Stimulated activated CD8-positive, alpha-beta memory T cell treated with anti-CD3 and anti-CD28 coated beads, Interleukin-7, amount 100 ng/mL, for 1 hour (primary cell): ENCODE results near the gene ZNF800.

ENCODE experiments used
- DNase-seq, 2 donors: peaks; one replicate each; pipeline ENCODE4 v3.0.0-alpha.2; 2020; ENCODE audit warnings: low read depth in 2 of 2

Gene ZNF800

DNA sequence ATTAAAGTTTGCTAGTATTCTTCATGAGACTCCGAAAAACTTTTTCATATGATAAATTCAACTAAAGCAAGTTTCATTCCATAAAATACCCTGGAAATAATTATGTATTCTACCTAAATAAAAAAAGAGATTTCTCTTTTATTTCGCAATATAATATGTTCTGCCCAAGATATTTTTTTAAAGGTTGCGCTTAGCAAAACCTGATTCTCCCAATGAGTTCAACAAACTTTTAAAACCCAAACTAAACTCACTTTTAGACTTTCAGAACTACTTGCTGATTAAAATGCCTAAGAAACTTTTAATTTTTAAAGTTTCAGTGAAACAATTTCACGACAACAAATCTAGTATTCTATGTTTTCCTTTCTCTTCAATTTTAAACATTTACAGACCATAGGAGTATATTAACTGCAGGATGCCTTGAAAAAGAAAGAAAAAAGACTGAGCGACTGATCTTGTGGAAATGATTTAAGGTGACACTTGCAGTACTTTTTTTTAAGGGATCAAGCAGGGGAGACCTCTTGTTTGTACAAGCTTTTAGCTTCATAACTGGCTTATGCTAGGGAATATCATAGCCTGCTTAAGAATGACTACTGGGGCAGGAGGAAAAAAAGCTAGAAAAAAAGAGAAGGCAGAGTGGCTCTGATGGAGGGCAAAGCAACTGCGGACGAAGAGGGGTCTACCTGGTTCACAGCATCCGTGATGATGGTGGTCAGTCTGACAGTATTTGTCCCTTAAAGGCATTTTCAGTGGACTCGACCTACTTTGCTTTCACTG is 1.5 kb downstream of the ZNF800 start:
- no peak for DNase-seq

DNA sequence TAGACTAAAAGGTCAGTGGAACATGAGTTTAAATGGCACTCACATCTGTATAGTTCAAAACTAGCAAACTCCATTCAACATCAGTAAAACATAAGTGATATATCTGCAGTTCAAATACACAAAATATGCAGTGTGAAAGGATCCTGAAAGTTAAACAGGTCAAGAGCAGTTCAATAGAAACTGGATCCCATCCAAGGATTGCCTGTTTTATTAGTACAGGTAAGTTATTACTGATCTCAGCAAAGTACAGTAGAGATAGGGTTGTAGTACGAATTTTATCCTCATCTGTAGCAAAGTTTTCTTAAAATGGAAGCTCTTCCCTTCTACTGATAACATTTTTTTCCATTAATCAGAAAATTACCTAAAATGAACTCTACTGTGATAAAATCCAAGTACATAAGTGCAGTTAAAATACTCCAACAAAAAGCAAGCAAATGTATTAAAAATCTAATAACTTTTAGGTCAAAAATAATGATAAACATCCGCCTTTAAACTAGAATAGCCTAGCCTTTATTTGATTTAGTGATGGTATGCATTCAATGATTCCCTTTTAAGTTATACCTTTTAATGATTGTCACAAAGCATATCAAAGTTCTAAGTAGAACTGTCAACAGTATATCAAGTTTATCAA is 2.2 kb downstream of the ZNF800 start:
- DNase-seq: no peak

DNA sequence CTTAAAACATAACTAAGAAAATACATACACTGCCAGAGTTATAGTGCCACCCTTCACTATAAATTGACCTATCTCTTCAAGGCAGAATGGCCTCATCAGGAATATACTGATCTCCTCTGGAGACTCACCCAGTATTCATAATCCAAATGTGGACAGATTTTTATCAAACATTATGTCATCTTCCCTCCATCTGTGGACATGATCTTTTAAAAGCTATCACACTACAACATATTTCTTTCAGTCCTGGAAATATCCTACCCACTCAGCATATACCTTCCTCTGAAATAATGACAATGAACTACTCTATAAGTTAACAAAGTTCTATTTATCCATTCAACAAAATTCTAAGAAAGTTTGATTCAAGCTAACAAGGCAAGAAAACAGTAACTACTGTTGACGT is 3.2 kb downstream of the ZNF800 start:
- no peak for DNase-seq

DNA sequence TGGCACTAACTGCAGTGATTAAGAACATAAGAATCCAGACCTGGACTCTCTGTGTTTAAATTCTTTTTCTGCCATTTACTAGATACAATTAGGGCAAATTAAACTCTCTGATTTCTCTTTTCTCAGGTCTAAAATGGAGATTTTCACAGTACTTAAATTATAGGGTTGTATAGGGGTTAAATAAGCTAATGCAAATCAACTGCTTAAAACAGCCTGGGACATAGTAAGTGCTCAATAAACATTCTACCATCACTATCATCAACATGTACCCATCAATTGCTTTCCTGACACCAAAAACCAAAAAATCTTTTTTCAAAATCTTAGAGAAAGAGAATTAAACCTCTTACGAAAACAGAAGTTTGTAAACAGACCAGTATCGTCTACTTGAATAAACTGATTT is 4.5 kb downstream of the ZNF800 start:
- no peak for DNase-seq

DNA sequence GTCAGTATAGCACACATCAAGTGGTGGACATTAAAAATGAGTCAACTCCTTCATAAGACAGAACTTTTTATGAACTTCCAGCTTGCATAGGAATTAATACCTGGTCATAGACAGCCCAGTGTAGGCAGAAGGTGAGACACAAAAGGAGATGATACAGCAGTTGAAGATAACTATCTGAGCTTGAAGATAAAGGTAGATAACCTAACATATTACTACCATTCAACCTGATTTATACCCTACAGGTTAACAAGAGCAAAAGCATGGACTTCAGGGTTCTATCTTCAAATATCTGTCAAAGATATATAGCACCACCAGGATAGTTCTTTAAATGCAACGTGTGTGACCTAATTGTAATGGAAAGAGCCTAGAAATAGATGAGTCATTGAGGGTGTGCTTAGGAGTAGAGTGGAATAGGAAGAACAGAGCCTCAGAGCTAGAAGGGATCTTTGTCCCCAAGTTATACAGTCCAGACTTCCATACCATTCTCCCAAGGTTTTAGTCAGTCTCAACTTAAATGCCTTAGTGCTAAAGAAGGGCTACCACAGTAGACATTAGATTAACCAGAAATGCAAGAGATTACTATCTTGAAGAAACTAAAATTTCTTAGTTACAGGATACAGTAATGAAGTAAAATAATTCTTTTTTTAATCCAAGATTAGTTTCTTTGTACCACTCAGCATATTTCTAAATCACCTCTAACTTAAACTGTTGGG is 9.2 kb downstream of the ZNF800 start:
- no peak for DNase-seq

DNA sequence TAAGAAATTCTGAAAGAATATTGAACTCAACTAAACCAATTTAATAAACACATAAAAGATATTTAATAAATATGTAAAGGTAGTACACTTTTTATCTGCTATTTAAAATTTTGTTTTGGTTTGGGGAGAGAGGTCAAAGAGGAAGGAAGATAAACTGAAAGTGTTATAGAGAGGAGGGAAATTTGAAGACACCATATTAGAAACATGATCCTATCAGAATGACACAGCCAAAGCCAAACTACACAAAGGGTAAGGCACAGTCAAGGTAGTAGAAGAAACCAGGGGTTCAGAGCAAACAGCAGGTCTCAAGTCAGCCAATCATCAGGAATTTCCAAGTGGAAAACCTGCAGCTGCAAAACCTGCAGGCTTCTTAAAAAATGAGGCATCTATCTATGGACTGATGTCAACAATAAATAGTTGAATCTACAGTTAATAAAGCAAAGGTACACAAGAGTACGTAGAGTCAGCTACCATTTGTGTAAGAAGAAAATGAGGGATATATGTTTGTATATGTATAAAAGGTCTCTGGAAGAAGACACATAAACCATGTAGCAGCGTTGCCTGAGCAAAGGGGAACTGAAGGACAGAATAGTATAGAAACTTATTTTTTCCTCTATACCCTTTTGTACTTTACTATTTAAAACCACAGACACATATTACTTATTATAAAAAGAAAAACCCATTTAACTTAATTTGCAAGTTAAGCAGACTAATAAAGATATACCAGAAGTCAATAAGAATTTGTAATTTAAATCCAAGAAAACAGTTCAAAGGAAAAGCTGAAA is 10.0 kb downstream of the ZNF800 start:
- no peak for DNase-seq

DNA sequence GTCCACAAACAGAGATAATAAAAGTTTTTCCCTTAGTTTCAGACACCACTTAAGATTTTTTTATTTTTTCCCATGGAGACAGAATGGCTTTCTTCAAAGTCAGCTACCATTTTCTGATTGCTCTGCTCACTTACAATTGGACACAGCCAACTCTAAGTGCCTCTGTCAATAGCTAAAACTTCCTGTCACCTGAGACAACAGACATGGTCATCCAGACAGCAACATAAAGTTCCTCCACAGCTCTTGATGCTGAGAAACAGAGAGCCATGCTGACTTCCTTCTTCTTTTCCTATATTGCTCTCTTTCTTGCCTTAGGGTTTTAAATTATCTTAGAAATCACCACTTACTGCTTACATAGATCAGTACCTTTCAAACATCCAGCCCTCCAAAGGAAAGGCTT is 12.0 kb downstream of the ZNF800 start:
- no peak for DNase-seq

DNA sequence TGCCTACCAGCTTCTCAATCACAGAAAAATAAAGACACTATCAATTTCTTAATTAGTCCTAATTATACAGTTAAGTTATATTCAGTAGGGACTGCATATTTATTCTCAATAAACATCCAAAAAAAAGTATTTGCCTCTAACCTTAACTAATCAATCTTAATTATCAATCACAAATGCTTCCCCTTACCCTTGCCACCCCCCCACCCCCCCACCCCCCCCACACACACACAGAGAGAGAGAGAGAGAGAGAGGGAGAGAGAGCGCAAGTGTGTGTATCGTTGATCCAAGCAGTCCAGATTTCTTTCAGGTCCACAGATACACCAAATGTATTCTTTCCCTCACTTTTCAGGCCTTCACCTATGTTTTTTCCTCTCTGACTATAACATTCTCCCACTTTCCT is 12.9 kb downstream of the ZNF800 start:
- no peak for DNase-seq

DNA sequence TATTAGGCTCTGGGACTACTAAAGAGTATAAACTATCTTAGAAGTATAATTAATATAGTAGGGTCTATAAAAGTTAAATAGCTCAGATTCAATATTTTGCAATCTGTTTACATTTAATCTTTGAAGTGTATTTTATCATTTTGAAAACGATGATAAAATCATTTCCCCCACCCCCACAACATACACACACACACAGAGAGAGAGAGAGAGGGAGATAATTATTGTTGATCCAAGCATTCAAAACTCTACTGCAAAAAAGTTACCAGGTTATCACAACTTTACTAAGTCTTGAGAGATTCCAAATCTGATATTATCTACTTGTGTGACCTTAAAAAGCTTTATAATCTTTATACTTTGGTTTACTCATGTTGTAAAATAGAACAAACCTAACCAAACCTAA is 14.0 kb downstream of the ZNF800 start:
- DNase-seq: no peak

DNA sequence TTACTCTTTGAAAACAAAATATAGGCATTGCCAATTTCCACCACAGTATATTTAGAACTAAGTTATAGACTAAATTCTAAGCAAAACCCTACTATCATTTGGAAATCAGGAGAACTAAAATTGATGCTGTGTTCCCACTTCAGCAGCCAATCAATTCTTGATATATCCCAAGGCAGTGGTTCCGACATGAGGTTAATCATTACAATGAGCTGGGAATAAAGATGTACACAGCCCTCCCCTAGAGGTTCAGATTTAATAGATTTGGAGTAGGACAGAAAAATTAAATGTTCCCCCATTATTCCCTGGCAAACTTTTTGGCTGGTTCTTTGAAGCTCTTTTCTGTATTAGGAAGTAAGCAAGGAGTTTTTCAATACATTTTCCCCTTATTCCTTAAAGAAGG is 15.1 kb downstream of the ZNF800 start:
- DNase-seq: no peak

DNA sequence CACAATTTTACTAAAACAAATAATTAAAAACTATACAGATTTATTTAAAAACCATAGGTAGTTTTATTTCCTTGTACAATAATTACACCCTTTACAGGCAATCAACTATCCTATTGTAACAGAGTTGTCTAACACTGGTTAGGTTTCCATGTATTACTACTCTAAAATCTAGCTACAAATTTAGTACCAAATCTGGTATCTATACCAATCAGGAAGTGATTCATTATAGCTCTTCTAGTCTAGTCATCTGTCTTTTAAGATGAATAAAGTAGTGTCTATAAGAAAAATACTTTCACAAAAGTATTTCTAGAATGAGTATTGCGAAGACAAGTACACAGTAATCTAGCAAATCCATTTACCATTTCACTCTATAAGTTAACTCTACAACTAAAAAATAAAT is 16.9 kb downstream of the ZNF800 start:
- no peak for DNase-seq

DNA sequence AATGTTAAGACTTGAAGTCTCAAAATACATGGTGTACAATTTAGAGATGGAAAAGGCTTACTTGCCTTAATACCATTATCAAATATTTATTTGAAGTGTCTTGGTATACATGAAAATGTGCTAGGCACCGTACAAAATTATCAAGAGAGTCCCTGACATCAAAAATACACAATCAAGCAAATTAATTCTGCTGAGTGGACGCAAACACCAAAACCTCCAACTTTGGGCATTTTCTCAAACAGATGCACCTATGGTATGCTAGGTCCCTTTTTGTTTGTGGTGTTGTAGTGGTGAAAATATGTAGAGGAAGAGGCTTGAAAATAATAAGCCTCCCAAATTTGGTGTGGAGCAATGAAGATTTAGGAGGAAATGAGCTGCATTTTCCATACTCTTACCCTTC is 24.8 kb downstream of the ZNF800 start:
- DNase-seq: no peak

DNA sequence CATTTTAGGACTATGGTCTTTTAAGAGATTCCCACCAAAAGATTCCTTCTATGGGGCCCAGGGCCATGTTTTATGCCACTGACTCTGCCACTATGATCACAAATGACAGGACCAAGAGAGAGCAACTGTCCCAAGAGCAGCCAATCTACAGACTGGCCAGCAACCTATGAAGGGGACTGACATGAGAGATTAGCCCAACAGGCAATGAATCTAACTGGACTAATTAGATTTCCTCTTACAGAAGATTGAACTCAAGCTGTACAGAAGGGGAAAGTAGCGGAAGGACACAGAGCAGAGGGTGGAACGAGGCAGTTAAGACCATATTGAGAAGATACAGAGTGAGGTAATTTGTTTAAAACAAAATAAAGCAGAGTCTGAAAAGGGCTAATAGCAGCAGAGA is 25.8 kb downstream of the ZNF800 start:
- no peak for DNase-seq

DNA sequence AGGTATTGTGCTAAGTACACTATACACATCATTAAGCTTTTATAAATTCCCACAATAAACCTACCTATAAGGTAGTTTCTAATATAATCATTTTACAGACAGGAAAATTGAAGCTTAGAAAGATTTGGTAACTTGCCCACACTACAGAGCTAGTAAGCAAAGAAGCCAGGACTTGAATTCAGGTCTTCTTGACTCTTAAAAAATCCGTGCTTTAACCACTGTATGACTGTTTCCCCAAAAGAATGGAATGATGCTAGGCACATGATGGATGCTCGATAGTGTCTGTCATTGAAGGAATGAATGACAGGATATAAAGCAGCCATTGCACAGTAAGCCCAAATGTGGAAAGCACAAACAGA is 26.6 kb downstream of the ZNF800 start:
- no peak for DNase-seq

DNA sequence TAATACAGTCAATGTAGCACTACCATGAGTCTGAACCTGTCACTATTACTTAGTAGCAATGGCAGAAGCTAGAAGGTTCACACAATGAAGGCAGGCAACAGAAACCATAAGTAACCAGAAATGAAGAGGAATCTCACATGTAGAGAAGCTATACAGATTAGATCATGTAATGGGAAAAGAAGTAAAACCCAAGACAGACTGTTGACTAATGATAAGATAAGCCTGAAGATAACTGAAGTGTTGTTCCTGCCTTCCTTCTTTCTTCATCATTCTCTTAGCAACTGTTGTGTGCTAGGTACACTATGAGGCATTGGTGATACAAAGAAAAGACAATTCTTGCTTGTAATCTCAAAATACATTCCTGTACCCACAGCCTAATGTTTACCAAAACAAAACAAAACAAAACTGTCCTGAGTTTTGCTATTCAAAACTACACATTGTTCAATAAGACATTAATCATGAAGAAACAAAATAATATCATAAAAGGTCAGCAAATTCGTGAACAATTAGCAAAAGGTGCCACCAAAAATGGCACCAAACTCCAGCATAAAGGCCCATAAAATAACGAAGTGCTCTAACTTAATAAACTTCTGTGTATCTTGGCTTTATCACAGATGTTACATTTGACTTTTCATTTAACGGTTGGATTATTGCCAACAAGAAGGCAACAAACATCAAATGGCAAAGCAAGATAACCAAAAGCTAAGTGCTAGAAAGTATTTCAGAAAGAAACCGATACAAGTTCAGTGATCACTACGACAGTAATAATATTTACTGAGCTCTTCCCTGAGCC is 27.1 kb downstream of the ZNF800 start:
- no peak for DNase-seq

DNA sequence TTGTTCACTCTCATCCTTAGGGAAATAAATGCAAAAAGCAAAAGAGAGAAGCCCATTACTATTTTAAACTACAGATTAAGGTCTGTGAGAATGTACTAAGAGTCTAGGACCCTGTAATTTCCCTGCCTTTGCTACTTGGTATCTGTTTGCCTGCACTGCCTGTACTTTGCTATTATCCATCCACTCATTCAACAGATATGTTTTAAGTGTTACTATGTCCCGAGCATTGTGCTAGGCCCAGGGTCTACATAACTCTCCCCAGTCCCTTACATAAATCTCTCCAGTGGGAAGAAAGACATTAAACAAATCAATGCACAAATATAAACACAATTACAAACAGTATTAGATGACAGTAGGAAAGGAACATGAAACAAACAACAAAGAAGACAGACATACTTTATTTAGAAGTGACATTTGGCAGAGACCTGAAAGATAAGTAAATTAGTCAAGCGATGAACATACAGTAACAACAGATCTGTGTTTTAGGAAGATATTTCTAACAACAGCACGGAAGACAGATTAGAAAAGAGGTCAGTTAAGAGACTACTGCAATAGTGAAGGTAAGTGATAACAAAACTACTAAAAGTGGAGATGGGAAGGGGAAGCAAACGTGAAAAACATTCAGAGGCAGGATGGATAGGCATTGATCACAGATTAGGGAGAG is 30.0 kb downstream of the ZNF800 start:
- no peak for DNase-seq

DNA sequence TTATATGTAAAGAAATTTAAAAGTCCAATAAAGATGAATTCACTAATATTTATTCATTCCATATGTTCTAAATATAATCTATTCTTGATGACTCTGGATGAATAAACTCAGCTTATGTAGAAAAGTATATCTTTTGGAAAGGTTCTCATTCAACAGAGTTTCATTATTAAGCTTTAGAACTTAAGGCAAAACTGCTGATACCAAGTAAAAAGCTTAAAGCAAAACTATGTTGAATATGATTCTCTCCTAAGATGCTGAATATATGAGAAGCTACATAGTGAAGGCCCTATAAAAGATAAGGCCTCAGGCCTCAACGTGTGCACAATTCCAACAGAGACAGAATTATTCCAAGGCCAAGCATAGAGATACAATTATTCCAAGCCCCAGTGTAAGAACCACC is 30.8 kb downstream of the ZNF800 start:
- no peak for DNase-seq

DNA sequence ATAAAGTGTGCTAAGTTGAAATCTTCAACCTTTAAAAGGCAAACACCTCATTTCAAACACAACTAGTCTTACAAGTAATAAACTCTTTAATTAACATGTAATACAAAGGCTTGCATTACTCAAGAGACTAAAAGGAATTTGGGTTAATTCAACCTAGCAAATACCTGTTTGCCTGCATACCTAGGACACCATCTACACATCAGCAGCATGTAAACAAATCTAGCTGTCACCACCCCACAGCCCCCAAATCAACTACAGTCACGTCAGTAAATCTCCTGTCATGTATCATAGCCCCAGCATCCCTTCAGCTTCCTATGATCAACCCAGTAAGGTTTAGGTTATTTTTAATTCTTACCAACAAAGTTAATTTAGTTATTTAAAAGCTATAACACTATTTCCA is 33.5 kb downstream of the ZNF800 start:
- DNase-seq: no peak

DNA sequence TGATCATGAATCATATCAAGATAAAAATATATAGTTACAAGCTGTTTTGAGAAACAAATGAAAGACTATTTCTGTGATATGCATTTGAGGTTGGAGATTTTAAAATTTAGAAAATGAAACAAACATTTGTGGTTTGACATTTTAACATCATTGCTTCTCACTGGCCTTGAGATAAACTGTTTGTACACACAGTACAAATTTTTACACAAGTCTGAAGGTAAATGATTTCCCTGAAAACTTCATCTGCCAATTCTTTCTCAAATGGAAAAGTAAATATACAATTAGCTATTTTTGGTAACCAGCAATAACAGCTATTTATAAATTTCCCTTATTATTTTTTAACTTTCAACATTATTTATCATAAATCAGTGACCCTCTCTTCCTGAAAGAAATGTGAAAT is 38.6 kb downstream of the ZNF800 start:
- DNase-seq: no peak

DNA sequence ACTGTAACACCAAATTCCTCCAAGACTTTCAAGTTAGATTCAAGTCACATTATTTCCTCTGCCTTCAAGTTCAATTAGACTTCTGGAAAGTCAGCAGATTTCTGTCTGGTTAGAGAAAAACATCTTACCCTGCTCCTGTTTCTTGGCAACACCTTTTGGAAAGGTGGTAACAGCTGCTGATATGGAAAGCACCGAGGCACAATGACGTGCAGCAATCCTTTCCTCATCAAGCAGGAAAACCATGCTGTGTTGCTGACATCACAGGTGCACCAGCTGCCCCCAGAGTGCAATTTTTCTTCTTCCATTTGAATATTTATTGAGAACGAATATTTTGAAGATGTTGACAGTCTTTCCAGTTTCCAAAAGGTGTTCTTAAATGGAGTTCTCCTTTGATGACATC is 41.9 kb downstream of the ZNF800 start:
- no peak for DNase-seq

DNA sequence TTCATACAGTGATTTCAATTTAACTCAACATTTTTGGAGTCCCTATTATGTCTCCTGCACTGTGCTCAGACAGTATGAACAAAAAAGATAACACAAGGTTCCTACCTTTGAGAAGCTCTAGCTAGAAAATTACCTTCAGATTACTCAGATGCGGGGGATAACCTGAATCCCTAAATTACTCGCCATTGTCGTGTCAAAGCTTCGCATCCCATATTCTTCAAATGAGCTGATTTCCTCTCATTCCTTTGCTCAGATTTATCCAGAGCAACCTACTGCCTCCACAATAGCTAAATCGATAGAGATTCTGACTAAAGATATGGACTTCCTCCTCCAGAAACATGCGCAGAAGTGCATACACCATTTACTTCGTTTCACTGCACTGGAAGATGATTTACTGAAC is 42.6 kb downstream of the ZNF800 start:
- DNase-seq: no peak
